Measurements from ENCODE around the gene INKA2.

The INKA2 gene

GRCh38 chr1:111702504-111703050 is 36.6 kb downstream of the INKA2 start:
- DNase-seq (ENCODE audit: low read depth): no peak

- no peak for DNase-seq (ENCODE audit: low read depth)
These were observed 39.9 kb downstream of the INKA2 start for GRCh38 chr1:111699268-111699667.

DNA sequence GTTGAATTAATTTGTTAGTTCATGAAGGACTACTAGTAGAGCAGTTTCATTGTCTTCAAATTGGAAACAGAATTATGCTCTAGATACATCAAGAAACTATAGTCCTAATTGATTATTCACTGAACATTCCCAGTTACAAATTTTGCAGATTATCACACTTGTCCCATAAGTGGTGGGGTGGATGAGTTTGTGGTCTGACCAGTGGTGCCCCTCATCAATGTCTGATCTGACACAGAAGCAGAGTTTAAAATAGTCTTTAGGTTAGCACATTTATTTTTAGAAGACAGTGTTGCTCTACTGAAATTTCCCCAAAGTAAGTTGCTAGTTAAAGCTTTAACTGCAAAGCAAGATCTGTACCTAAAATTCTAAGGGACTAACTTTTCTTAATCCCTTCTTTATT is 42.9 kb downstream of the INKA2 start:
- DNase-seq (ENCODE audit: low read depth): no peak

DNA sequence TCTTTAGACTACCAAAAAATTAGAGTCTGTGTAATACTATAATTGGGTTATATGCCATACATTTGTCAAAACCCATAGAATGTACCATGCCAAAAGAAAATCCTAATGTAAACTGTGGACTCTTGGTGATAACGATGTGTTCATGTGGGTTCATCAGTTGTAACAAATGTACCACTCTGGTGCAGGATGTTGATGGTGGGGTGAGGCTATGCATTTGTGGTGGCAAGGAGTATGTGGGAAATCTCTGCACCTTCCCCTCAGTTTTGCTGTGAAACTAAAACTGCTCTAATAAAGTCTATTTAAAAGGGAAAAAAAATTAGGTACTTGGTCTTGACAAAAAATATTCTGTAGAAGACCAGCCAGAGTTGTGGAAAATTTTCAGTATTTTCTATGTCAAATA is 43.4 kb downstream of the INKA2 start:
- DNase-seq (ENCODE audit: low read depth): no peak

DNA sequence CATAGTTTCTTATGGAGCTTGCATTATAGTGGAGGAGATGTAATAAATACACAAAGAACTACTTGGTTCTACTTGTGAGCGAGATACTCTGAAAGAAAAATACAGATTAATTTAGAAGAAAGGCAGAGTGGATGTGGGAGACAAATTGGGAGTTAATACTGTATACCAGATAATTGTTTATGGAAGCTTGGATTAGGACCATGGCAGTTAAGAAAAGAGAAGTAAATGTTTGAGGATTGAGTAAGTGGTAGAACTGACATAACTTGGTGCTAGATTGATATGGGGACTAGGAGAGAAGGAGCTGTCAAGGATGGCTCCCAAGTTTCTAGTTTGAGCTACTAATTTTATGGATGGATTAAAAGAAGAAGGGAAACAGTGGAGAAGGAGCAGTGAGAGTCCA is 47.3 kb downstream of the INKA2 start:
- DNase-seq (ENCODE audit: low read depth): no peak

GRCh38 chr1:111690306-111690617 is 48.9 kb downstream of the INKA2 start:
- DNase-seq (ENCODE audit: low read depth): peak; percentile 81

All from GM04503 (cell line).